ENCODE data around the gene RALGAPA1. TPM values are rescaled to one million over a fixed set of nuclear protein-coding genes. Genes with fewer than 3 reads are reported as not detected.

The RALGAPA1 gene
- total and polyA plus RNA-seq, 2 experiments from 2014 or later: 21.9 to 27.3 TPM

DNA sequence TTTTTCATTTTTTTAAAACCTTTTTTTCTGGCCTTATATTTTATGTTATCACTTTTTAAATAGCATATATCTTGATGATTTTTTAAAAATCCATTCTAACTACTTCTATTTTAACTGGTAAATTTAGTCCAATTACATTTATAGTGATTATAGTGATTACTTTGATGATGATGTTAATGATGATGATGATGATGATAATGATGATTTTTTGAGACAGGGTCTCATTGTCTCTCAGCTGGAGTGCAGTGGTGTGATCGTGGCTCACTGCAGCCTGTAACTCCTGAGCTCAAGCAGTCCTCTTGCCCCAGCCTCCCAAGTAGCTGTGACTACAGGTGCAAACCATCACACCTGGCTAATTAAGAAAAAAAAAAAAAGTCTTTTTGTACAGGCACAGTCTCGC lies 44.1 kb upstream of the RALGAPA1 start:
- DNase-seq (ENCODE audit: low spot score) (no peak), ATAC-seq (no peak)
- no peak overlapping the region for H3K4me2 ChIP-seq
- H3K36me3 Mint-ChIP-seq (ENCODE audit: low read depth): peaks cover 18% of the 10 kb centered on the region
- H3K9me3 Mint-ChIP-seq: peaks cover 4% of the 10 kb centered on the region; the same call in 1 of the 3 replicates
- H3K4me1 Mint-ChIP-seq: no peaks in the 10 kb centered on the region
- no peak overlapping the region for H2AFZ ChIP-seq
- no peaks in the 10 kb centered on the region for H3K9me2 ChIP-seq (ENCODE audit: insufficient read depth)
- TF ChIP-seq, protein P1, sequence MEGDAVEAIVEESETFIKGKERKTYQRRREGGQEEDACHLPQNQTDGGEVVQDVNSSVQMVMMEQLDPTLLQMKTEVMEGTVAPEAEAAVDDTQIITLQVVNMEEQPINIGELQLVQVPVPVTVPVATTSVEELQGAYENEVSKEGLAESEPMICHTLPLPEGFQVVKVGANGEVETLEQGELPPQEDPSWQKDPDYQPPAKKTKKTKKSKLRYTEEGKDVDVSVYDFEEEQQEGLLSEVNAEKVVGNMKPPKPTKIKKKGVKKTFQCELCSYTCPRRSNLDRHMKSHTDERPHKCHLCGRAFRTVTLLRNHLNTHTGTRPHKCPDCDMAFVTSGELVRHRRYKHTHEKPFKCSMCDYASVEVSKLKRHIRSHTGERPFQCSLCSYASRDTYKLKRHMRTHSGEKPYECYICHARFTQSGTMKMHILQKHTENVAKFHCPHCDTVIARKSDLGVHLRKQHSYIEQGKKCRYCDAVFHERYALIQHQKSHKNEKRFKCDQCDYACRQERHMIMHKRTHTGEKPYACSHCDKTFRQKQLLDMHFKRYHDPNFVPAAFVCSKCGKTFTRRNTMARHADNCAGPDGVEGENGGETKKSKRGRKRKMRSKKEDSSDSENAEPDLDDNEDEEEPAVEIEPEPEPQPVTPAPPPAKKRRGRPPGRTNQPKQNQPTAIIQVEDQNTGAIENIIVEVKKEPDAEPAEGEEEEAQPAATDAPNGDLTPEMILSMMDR (conservative IDR thresholded peaks at IDR 0.05; ENCODE audit: low read depth in 2 of 2): no peak
- TF ChIP-seq EZH2phosphoT487 (IDR thresholded peaks at IDR 0.05; ENCODE audit: unreplicated experiment): no peak
- TF ChIP-seq POLR2AphosphoS5 (IDR thresholded peaks at IDR 0.05; ENCODE audit: low read depth): no peak
- TF ChIP-seq ZNF331 (CRISPR knock-in tag; IDR thresholded peaks at IDR 0.05; ENCODE audit: low read depth): no peak
- no peak for TF ChIP-seq NANOG (IDR thresholded peaks at IDR 0.05; ENCODE audit: borderline replicate concordance)
- TF ChIP-seq EZH2 (IDR thresholded peaks at IDR 0.05; ENCODE audit: low read depth, unreplicated experiment): no peak
- TF ChIP-seq, protein P2, sequence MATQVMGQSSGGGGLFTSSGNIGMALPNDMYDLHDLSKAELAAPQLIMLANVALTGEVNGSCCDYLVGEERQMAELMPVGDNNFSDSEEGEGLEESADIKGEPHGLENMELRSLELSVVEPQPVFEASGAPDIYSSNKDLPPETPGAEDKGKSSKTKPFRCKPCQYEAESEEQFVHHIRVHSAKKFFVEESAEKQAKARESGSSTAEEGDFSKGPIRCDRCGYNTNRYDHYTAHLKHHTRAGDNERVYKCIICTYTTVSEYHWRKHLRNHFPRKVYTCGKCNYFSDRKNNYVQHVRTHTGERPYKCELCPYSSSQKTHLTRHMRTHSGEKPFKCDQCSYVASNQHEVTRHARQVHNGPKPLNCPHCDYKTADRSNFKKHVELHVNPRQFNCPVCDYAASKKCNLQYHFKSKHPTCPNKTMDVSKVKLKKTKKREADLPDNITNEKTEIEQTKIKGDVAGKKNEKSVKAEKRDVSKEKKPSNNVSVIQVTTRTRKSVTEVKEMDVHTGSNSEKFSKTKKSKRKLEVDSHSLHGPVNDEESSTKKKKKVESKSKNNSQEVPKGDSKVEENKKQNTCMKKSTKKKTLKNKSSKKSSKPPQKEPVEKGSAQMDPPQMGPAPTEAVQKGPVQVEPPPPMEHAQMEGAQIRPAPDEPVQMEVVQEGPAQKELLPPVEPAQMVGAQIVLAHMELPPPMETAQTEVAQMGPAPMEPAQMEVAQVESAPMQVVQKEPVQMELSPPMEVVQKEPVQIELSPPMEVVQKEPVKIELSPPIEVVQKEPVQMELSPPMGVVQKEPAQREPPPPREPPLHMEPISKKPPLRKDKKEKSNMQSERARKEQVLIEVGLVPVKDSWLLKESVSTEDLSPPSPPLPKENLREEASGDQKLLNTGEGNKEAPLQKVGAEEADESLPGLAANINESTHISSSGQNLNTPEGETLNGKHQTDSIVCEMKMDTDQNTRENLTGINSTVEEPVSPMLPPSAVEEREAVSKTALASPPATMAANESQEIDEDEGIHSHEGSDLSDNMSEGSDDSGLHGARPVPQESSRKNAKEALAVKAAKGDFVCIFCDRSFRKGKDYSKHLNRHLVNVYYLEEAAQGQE (IDR thresholded peaks at IDR 0.05; ENCODE audit: unreplicated experiment): no peak
- TF ChIP-seq, protein P3, sequence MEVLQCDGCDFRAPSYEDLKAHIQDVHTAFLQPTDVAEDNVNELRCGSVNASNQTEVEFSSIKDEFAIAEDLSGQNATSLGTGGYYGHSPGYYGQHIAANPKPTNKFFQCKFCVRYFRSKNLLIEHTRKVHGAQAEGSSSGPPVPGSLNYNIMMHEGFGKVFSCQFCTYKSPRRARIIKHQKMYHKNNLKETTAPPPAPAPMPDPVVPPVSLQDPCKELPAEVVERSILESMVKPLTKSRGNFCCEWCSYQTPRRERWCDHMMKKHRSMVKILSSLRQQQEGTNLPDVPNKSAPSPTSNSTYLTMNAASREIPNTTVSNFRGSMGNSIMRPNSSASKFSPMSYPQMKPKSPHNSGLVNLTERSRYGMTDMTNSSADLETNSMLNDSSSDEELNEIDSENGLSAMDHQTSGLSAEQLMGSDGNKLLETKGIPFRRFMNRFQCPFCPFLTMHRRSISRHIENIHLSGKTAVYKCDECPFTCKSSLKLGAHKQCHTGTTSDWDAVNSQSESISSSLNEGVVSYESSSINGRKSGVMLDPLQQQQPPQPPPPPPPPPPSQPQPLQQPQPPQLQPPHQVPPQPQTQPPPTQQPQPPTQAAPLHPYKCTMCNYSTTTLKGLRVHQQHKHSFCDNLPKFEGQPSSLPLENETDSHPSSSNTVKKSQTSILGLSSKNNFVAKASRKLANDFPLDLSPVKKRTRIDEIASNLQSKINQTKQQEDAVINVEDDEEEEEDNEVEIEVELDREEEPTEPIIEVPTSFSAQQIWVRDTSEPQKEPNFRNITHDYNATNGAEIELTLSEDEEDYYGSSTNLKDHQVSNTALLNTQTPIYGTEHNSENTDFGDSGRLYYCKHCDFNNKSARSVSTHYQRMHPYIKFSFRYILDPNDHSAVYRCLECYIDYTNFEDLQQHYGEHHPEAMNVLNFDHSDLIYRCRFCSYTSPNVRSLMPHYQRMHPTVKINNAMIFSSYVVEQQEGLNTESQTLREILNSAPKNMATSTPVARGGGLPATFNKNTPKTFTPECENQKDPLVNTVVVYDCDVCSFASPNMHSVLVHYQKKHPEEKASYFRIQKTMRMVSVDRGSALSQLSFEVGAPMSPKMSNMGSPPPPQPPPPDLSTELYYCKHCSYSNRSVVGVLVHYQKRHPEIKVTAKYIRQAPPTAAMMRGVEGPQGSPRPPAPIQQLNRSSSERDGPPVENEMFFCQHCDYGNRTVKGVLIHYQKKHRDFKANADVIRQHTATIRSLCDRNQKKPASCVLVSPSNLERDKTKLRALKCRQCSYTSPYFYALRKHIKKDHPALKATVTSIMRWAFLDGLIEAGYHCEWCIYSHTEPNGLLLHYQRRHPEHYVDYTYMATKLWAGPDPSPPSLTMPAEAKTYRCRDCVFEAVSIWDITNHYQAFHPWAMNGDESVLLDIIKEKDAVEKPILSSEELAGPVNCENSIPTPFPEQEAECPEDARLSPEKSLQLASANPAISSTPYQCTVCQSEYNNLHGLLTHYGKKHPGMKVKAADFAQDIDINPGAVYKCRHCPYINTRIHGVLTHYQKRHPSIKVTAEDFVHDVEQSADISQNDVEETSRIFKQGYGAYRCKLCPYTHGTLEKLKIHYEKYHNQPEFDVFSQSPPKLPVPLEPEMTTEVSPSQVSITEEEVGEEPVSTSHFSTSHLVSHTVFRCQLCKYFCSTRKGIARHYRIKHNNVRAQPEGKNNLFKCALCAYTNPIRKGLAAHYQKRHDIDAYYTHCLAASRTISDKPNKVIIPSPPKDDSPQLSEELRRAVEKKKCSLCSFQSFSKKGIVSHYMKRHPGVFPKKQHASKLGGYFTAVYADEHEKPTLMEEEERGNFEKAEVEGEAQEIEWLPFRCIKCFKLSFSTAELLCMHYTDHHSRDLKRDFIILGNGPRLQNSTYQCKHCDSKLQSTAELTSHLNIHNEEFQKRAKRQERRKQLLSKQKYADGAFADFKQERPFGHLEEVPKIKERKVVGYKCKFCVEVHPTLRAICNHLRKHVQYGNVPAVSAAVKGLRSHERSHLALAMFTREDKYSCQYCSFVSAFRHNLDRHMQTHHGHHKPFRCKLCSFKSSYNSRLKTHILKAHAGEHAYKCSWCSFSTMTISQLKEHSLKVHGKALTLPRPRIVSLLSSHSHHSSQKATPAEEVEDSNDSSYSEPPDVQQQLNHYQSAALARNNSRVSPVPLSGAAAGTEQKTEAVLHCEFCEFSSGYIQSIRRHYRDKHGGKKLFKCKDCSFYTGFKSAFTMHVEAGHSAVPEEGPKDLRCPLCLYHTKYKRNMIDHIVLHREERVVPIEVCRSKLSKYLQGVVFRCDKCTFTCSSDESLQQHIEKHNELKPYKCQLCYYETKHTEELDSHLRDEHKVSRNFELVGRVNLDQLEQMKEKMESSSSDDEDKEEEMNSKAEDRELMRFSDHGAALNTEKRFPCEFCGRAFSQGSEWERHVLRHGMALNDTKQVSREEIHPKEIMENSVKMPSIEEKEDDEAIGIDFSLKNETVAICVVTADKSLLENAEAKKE (CRISPR knock-in tag; IDR thresholded peaks at IDR 0.05): no peak
- TF ChIP-seq, protein P4, sequence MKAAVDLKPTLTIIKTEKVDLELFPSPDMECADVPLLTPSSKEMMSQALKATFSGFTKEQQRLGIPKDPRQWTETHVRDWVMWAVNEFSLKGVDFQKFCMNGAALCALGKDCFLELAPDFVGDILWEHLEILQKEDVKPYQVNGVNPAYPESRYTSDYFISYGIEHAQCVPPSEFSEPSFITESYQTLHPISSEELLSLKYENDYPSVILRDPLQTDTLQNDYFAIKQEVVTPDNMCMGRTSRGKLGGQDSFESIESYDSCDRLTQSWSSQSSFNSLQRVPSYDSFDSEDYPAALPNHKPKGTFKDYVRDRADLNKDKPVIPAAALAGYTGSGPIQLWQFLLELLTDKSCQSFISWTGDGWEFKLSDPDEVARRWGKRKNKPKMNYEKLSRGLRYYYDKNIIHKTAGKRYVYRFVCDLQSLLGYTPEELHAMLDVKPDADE (IDR thresholded peaks at IDR 0.05): no peak
- no peak for TF ChIP-seq CREB1 (CRISPR knock-in tag; IDR thresholded peaks at IDR 0.05; ENCODE audit: low read depth)
- no peak for TF ChIP-seq STAT1 (IDR thresholded peaks at IDR 0.05; ENCODE audit: unreplicated experiment)
- no peak for TF ChIP-seq JUNB (IDR thresholded peaks at IDR 0.05; ENCODE audit: unreplicated experiment)
- H3K27me3 ChIP-seq (ENCODE audit: insufficient read depth): no peaks in the 10 kb centered on the region
- no peaks in the 10 kb centered on the region for H4K20me1 ChIP-seq (replicated peaks; ENCODE audit: insufficient read depth)
- H3K4me1 ChIP-seq (ENCODE audit: insufficient read depth): no peaks in the 10 kb centered on the region
- H3K27ac ChIP-seq (ENCODE audit: low read depth): no peak overlapping the region
- H3K36me3 ChIP-seq (ENCODE audit: insufficient read depth): no peaks in the 10 kb centered on the region; the same call in 1 of the 2 replicates
- no peak overlapping the region for H3K4me3 Mint-ChIP-seq
- no peak overlapping the region for H3K27ac Mint-ChIP-seq
- no peaks in the 10 kb centered on the region for H3F3A ChIP-seq (replicated peaks; ENCODE audit: low read depth)
- no peaks in the 10 kb centered on the region for H3K79me2 ChIP-seq (replicated peaks; ENCODE audit: insufficient read depth)
- H3K27me3 Mint-ChIP-seq (ENCODE audit: insufficient read depth, low read depth, poor library complexity): no peaks in the 10 kb centered on the region
- H3K4me3 ChIP-seq: no peak overlapping the region

All from GM23338 (cell line).